Right lobe of liver (tissue), 6 donors: ENCODE measurements around the gene BRIP1. TPM values are rescaled to one million over a fixed set of nuclear protein-coding genes. Genes with fewer than 3 reads are reported as not detected.

Experiments used
- ATAC-seq, 4 donors: fragments of 200-7000 bp; cut with Tn5 transposase; one replicate each; pipeline ENCODE4 v1.9.1; 2020; ENCODE audit warnings: mild to moderate bottlenecking in 4 of 4, moderate library complexity in 4 of 4
- DNase-seq, 3 donors: peaks; one replicate each; pipeline ENCODE4 v3.0.0-alpha.2; 2020
- H3K27ac ChIP-seq, 3 donors: fragments of 200-600 bp; one replicate each; pipeline ENCODE4 v1.8.0; 2022
- H3K27me3 ChIP-seq, 2 donors: fragments of 200-600 bp; one replicate each; pipeline ENCODE4 v1.8.0; 2022
- H3K36me3 ChIP-seq, 4 donors: fragments of 200-600 bp; sonication (generic) in 1 of 4; one replicate each; pipeline versions ENCODE4 v1.5.1 to v1.8.0; 2017 to 2022; ENCODE audit warnings: control low read depth in 1 of 4
- H3K4me1 ChIP-seq, 4 donors: fragments of 200-600 bp; sonication (generic) in 1 of 4; one replicate each; pipeline versions ENCODE4 v1.5.1 to v1.8.0; 2017 to 2022; ENCODE audit warnings: control low read depth in 1 of 4
- H3K4me3 ChIP-seq, 3 donors: fragments of 200-600 bp; one replicate each; pipeline ENCODE4 v1.8.0; 2022
- H3K9me3 ChIP-seq, 4 donors: fragments of 200-600 bp; sonication (generic) in 1 of 4; one replicate each; pipeline versions ENCODE4 v1.5.1 to v1.8.0; 2017 to 2022; ENCODE audit warnings: control low read depth in 1 of 4
- CTCF ChIP-seq, 4 donors: fragments of 200-600 bp in 3 of 4; fragments of 450-650 bp in 1 of 4; IDR thresholded peaks; one replicate each; pipeline versions ENCODE4 v1.5.1 to v1.8.0; 2016 to 2022; ENCODE audit warnings: antibody characterized with exemption in 4 of 4, mild to moderate bottlenecking in 2 of 4
- POLR2A ChIP-seq: fragments of 450-650 bp; IDR thresholded peaks from one replicate; pipeline ENCODE4 v1.6.1; 2017; ENCODE audit warnings: antibody characterized with exemption, mild to moderate bottlenecking
- WGBS: methylation state at CpG from one replicate; pipeline ENCODE4 v1.1.6; 2018; ENCODE audit warnings: low coverage, low lambda C conversion rate; ENCODE audit not compliant: insufficient coverage; ENCODE audit errors: missing lambda C conversion rate; 5-methylcytosine and 5-hydroxymethylcytosine counted together
- intact Hi-C, 2 donors: fragments of 100-400 bp; cut with DNase I; formaldehyde crosslinking; loops; one replicate each; pipeline versions ENCODE4 v1.11.2 to v1.14.1; 2022
- total RNA-seq, 6 experiments: library from RNA; depleted of rRNA in 2 of 6; stranded (reverse); fragments of >200 nt in 2 of 6; fragmentation: NEBNext Ultra II Directional in 3 of 6; extraction: Animal tissue kit (Norgen Biotek cat#: 25700) in 3 of 6; gene quantifications; one replicate each; pipeline versions ENCODE4 v1.1.0 to v1.2.4, GENCODE V29; 2016 to 2023
- donor health status: DM: no; HTN: yes; CAD: no.
- donor health status: DM: no; HTN: no; CAD: no.
- donor health status: DM: no; HTN: no; CAD: no.
- donor health status: DM: no; HTN: yes; CAD: no.
- donor health status: DM: no; HTN: yes; CAD: no.

BRIP1 gene
- total RNA-seq, 6 experiments from 2014 or later: 1.0 to 1.6 (median 1.1) TPM

- H3K36me3 ChIP-seq: no peaks in the 10 kb centered on the region
- no peak for DNase-seq
- no peaks in the 10 kb centered on the region for H3K27me3 ChIP-seq
- no peak overlapping the region for H3K4me3 ChIP-seq
- peaks cover 0 to 7% (median 0%) of the 10 kb centered on the region in 4 donors for H3K9me3 ChIP-seq
- 88% methylated on average over 3 of the region's 3 CpGs for WGBS
- TF ChIP-seq CTCF (IDR thresholded peaks at IDR 0.05): no peak
- no peak for TF ChIP-seq POLR2A
- no peak for ATAC-seq
- H3K27ac ChIP-seq: no peak overlapping the region
- intact Hi-C loops: no loop called here
- H3K4me1 ChIP-seq: no peaks in the 10 kb centered on the region
Measured at GRCh38 chr17:61734012-61734411, 129.3 kb downstream of the BRIP1 start.

- ATAC-seq: no peak
- TF ChIP-seq POLR2A: no peak
- TF ChIP-seq CTCF (IDR thresholded peaks at IDR 0.05): no peak
- H3K27ac ChIP-seq: no peak overlapping the region
- no peak for DNase-seq
- H3K36me3 ChIP-seq: no peaks in the 10 kb centered on the region
- no peak overlapping the region for H3K4me3 ChIP-seq
- H3K27me3 ChIP-seq: no peaks in the 10 kb centered on the region
- WGBS: 97% methylated on average over 5 of the region's 5 CpGs
- peaks cover 0 to 7% (median 0%) of the 10 kb centered on the region in 4 donors for H3K9me3 ChIP-seq
- H3K4me1 ChIP-seq: no peaks in the 10 kb centered on the region
- intact Hi-C loops: no loop called here
Measured at GRCh38 chr17:61733021-61733420, 130.3 kb downstream of the BRIP1 start.

GRCh38 chr17:61732169-61732568 is 131.2 kb downstream of the BRIP1 start:
- TF ChIP-seq POLR2A: no peak
- no peak for TF ChIP-seq CTCF (IDR thresholded peaks at IDR 0.05)
- H3K4me1 ChIP-seq: no peaks in the 10 kb centered on the region
- H3K9me3 ChIP-seq: peaks cover 0 to 5% (median 0%) of the 10 kb centered on the region in 4 donors
- 63% methylated on average over 3 of the region's 3 CpGs for WGBS
- ATAC-seq: no peak
- no peaks in the 10 kb centered on the region for H3K36me3 ChIP-seq
- no peak overlapping the region for H3K27ac ChIP-seq
- no peaks in the 10 kb centered on the region for H3K27me3 ChIP-seq
- no peak overlapping the region for H3K4me3 ChIP-seq
- intact Hi-C loops: no loop called here
- no peak for DNase-seq

DNA sequence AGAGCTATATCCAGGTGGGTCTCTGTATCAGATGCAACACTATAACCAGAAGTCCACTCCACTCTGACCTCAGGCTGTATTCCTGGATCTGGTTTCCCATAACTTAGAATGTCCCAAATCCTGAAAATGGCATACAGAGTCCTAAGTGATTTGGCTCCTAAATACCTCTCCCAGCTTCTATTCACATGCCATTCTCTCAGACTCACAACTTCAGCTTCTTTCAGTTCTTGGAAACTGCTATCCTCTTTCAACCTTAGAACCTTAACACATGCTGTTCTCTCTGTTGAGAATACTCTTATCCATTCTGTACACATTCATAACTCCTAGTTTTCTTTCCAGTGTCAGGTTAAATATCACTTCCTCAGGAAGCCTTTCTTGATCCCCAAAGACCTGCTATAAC is 132.0 kb downstream of the BRIP1 start:
- Histone ChIP-seq H3K4me3 (no peak overlapping the region), H3K27ac (no peak overlapping the region), H3K27me3 (no peaks in the 10 kb centered on the region), H3K4me1 (no peaks in the 10 kb centered on the region), H3K9me3 (no peaks in the 10 kb centered on the region), H3K36me3 (no peaks in the 10 kb centered on the region)
- TF ChIP-seq CTCF (IDR thresholded peaks at IDR 0.05) (no peak), POLR2A (no peak)
- DNase-seq (no peak), ATAC-seq (no peak)
- intact Hi-C loops: no loop called here

GRCh38 chr17:61729690-61730268 is 133.5 kb downstream of the BRIP1 start:
- H3K27me3 ChIP-seq: no peaks in the 10 kb centered on the region
- no peaks in the 10 kb centered on the region for H3K4me1 ChIP-seq
- DNase-seq (no peak), ATAC-seq (no peak)
- no peak overlapping the region for H3K27ac ChIP-seq
- no peak overlapping the region for H3K4me3 ChIP-seq
- no peaks in the 10 kb centered on the region for H3K9me3 ChIP-seq
- TF ChIP-seq CTCF (IDR thresholded peaks at IDR 0.05): no peak
- no peak for TF ChIP-seq POLR2A
- WGBS: 76% methylated on average over 5 of the region's 5 CpGs
- no peaks in the 10 kb centered on the region for H3K36me3 ChIP-seq
- intact Hi-C loops: no loop called here
